ENCODE data around the gene SLC45A1.
A peak's percentile ranks its signal among the peaks of the same experiment; 100 is the strongest.
"Not testable (repeated sequence)": the region's sequence is repeated elsewhere in the genome, so short reads cannot be mapped to it uniquely, and the experiment has no call there.

Gene SLC45A1

GRCh38 chr1:8367571-8368194 lies 49.8 kb downstream of the SLC45A1 start:
- no peak for DNase-seq (ENCODE audit: low spot score)

- no peak for DNase-seq (ENCODE audit: low spot score)
These were observed 51.2 kb downstream of the SLC45A1 start for GRCh38 chr1:8368956-8369639.

GRCh38 chr1:8370046-8370881 lies 52.4 kb downstream of the SLC45A1 start:
- no peak for DNase-seq (ENCODE audit: low spot score)

GRCh38 chr1:8370905-8371315 lies 53.0 kb downstream of the SLC45A1 start:
- no peak for DNase-seq (ENCODE audit: low spot score)

- no peak for DNase-seq (ENCODE audit: low spot score)
These were observed 53.6 kb downstream of the SLC45A1 start for GRCh38 chr1:8371372-8371991.

GRCh38 chr1:8373125-8373524 lies 55.2 kb downstream of the SLC45A1 start:
- no peak for DNase-seq (ENCODE audit: low spot score)

GRCh38 chr1:8373581-8374241 lies 55.8 kb downstream of the SLC45A1 start:
- DNase-seq (ENCODE audit: low spot score) = peak; percentile 90

- no peak for DNase-seq (ENCODE audit: low spot score)
These were observed 56.4 kb downstream of the SLC45A1 start for GRCh38 chr1:8374356-8374755.

GRCh38 chr1:8374812-8375211 lies 56.9 kb downstream of the SLC45A1 start:
- DNase-seq (ENCODE audit: low spot score) = no peak

GRCh38 chr1:8376358-8376840 lies 58.5 kb downstream of the SLC45A1 start:
- no peak for DNase-seq (ENCODE audit: low spot score)

- DNase-seq (ENCODE audit: low spot score) = no peak
These were observed 59.5 kb downstream of the SLC45A1 start for GRCh38 chr1:8377271-8377981.

- DNase-seq (ENCODE audit: low spot score) = no peak
These were observed 60.3 kb downstream of the SLC45A1 start for GRCh38 chr1:8378178-8378577.

GRCh38 chr1:8378981-8379470 lies 61.1 kb downstream of the SLC45A1 start:
- no peak for DNase-seq (ENCODE audit: low spot score)

- DNase-seq (ENCODE audit: low spot score) = no peak
These were observed 61.7 kb downstream of the SLC45A1 start for GRCh38 chr1:8379513-8380186.

- DNase-seq (ENCODE audit: low spot score) = not testable (repeated sequence)
These were observed 62.4 kb downstream of the SLC45A1 start for GRCh38 chr1:8380310-8380709.

GRCh38 chr1:8381618-8382017 lies 63.7 kb downstream of the SLC45A1 start:
- DNase-seq (ENCODE audit: low spot score) = no peak

GRCh38 chr1:8382051-8382505 lies 64.2 kb downstream of the SLC45A1 start:
- DNase-seq (ENCODE audit: low spot score) = no peak

GRCh38 chr1:8382608-8383505 lies 64.9 kb downstream of the SLC45A1 start:
- no peak for DNase-seq (ENCODE audit: low spot score)

- no peak for DNase-seq (ENCODE audit: low spot score)
These were observed 66.2 kb downstream of the SLC45A1 start for GRCh38 chr1:8384088-8384487.
